ENCODE data around the gene CDHR5. TPM values are rescaled to one million over a fixed set of nuclear protein-coding genes. Genes with fewer than 3 reads are reported as not detected.
A peak's percentile ranks its signal among the peaks of the same experiment; 100 is the strongest.

Gene CDHR5
- total RNA-seq, 3 donors from 2014 or later (not counting 1 experiment from before 2014, with no cell fraction given), result not detected

DNA sequence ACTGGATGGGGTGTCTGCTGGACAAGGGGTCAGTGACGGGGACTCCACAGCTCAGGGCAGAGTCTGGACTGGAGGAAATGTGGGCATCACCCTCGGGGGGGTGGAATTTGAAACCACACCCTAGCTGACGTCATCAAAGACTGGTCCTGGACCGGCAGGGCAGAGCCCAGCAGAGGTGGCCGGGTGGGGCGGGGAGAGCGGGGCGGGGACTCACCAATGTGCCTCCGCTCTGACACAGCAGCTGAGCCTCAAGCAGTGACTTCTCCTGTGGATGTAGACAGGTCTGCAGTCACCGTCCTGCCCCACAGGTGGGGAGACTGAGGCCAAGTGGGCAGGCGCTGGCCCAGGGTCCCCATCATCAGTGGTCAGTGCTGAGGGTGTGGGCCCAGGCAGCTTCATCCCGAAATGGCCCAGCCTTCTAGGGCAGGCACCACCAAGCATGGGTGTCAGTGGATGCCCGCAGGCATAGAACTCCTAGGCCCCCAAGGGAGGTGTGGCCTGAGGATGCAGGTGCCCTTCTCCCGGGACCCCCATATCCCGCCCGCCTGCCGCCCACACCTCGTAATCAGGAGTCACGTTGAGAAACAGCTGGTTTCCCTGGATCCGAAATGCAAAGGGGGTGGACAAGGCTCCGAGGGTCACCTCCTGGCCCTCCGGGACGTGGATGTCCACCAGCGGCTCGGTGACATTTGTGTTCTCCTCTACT is 603 bp downstream of the CDHR5 start:
- DNase-seq, result no peak
- Histone ChIP-seq H3K36me3 (ENCODE audit: control insufficient read depth, insufficient read depth, low read length) (no peaks in the 10 kb centered on the region), H3K4me1 (ENCODE audit: control insufficient read depth, insufficient read depth, low read length) (peaks cover 17% of the 10 kb centered on the region), H3K4me3 (ENCODE audit: low read length) (no peak overlapping the region), H3K27me3 (ENCODE audit: control insufficient read depth, insufficient read depth, low read length) (peaks cover 11% of the 10 kb centered on the region), H3K27ac (ENCODE audit: low read length) (no peak overlapping the region), H3K9me3 (ENCODE audit: control insufficient read depth, insufficient read depth, low read length) (no peaks in the 10 kb centered on the region)
- Mint-ChIP-seq H3K27me3 (ENCODE audit: low read depth in 2 of 2) (peaks cover 13 to 17% of the 10 kb centered on the region in 2 donors), H3K9me3 (no peaks in the 10 kb centered on the region), H3K27ac (no peak overlapping the region), H3K4me3 (no peak overlapping the region), H3K4me1 (peaks cover 16 to 17% of the 10 kb centered on the region in 2 donors), H3K36me3 (no peaks in the 10 kb centered on the region)
- 92% methylated on average over 25 of the region's 25 CpGs for WGBS (ENCODE audit: insufficient coverage)
- no peak for ATAC-seq
- TF ChIP-seq, protein P1, sequence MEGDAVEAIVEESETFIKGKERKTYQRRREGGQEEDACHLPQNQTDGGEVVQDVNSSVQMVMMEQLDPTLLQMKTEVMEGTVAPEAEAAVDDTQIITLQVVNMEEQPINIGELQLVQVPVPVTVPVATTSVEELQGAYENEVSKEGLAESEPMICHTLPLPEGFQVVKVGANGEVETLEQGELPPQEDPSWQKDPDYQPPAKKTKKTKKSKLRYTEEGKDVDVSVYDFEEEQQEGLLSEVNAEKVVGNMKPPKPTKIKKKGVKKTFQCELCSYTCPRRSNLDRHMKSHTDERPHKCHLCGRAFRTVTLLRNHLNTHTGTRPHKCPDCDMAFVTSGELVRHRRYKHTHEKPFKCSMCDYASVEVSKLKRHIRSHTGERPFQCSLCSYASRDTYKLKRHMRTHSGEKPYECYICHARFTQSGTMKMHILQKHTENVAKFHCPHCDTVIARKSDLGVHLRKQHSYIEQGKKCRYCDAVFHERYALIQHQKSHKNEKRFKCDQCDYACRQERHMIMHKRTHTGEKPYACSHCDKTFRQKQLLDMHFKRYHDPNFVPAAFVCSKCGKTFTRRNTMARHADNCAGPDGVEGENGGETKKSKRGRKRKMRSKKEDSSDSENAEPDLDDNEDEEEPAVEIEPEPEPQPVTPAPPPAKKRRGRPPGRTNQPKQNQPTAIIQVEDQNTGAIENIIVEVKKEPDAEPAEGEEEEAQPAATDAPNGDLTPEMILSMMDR (IDR thresholded peaks at IDR 0.05), result no peak
- intact Hi-C loops (cut with micrococcal nuclease), result no loop called here

DNA sequence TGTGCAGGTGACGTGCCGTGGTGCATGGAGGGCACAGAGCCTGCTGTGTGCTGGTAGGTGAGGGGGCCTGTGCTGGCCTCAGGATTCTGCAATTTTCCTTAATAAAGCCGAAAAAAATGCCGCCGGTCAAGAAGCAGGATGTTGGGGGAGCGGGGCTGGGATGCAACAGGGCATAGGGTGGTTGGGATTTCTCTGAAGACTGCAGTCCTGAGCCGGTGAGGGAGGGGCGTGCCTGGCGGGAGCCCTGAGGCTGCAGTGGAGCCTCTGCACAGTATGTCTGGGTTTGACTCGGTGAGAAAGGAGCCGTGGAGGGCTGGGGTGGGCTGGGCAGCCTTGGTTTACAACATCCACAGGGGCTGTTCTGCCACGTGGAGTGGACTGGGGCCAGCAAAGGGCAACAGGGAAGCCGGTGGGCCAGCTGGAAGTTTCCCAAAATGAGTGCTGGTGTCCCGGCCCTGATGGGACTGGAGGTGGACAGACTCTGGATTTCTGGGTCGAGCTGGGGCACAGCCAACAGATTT is 1.3 kb downstream of the CDHR5 start:
- ATAC-seq (no peak), DNase-seq (no peak)
- H3K4me3 ChIP-seq (ENCODE audit: low read length), result no peak overlapping the region
- Mint-ChIP-seq H3K4me3 (no peak overlapping the region), H3K4me1 (peaks cover 9 to 10% of the 10 kb centered on the region in 2 donors), H3K27me3 (ENCODE audit: low read depth in 2 of 2) (peaks cover 10 to 11% of the 10 kb centered on the region in 2 donors), H3K27ac (no peak overlapping the region), H3K9me3 (no peaks in the 10 kb centered on the region), H3K36me3 (no peaks in the 10 kb centered on the region)
- WGBS (ENCODE audit: insufficient coverage), result 90% methylated on average over 15 of the region's 15 CpGs
- TF ChIP-seq, protein P1 (IDR thresholded peaks at IDR 0.05), result no peak
- peaks cover 10% of the 10 kb centered on the region for H3K4me1 ChIP-seq (ENCODE audit: control insufficient read depth, insufficient read depth, low read length)
- no peak overlapping the region for H3K27ac ChIP-seq (ENCODE audit: low read length)
- H3K9me3 ChIP-seq (ENCODE audit: control insufficient read depth, insufficient read depth, low read length), result no peaks in the 10 kb centered on the region
- H3K36me3 ChIP-seq (ENCODE audit: control insufficient read depth, insufficient read depth, low read length), result no peaks in the 10 kb centered on the region
- intact Hi-C loops (cut with micrococcal nuclease), result no loop called here
- peaks cover 11% of the 10 kb centered on the region for H3K27me3 ChIP-seq (ENCODE audit: control insufficient read depth, insufficient read depth, low read length)

DNA sequence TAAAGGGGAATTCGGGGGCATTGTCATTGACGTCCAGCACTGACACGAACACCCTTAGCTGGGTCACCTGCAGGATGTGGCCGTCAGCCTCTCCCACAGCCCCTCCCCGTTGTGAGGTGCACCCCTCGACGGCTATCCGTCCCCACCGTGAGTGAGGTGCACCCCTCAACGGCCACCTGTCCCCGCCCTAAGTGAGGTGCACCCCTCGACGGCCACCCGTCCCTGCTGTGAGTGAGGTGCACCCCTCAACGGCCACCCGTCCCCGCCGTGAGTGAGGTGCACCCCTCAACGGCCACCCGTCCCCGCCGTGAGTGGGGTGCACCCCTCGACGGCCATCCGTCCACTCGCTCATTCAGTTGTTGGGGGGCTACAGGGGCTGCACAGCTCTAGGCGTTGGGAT is 2.9 kb downstream of the CDHR5 start:
- Mint-ChIP-seq H3K36me3 (no peaks in the 10 kb centered on the region), H3K4me1 (peaks cover 0 to under 1% of the 10 kb centered on the region in 2 donors), H3K27ac (no peak overlapping the region), H3K9me3 (no peaks in the 10 kb centered on the region), H3K27me3 (ENCODE audit: low read depth in 2 of 2) (peaks cover 0 to 3% of the 10 kb centered on the region in 2 donors), H3K4me3 (no peak overlapping the region)
- Histone ChIP-seq H3K27ac (ENCODE audit: low read length) (no peak overlapping the region), H3K27me3 (ENCODE audit: control insufficient read depth, insufficient read depth, low read length) (peaks cover 9% of the 10 kb centered on the region), H3K9me3 (ENCODE audit: control insufficient read depth, insufficient read depth, low read length) (no peaks in the 10 kb centered on the region), H3K36me3 (ENCODE audit: control insufficient read depth, insufficient read depth, low read length) (no peaks in the 10 kb centered on the region), H3K4me1 (ENCODE audit: control insufficient read depth, insufficient read depth, low read length) (peaks cover 9% of the 10 kb centered on the region), H3K4me3 (ENCODE audit: low read length) (no peak overlapping the region)
- ATAC-seq, result peak in 2 of 3 donors; percentile 19 to 27
- WGBS (ENCODE audit: insufficient coverage), result 85% methylated on average over 27 of the region's 27 CpGs
- TF ChIP-seq, protein P1 (IDR thresholded peaks at IDR 0.05), result no peak
- intact Hi-C loops (cut with micrococcal nuclease), result no loop called here
- DNase-seq, result no peak

Measured in natural killer cell (primary cell).